Ishikawa (cell line): ENCODE data around the gene SF3A1.

Experiments used
- FOXM1 ChIP-seq: IDR thresholded peaks from 2 replicates; pipeline ENCODE4 v1.6.1; 2012; ENCODE audit warnings: low read depth, borderline replicate concordance
- TF ChIP-seq, protein P1 (sequence below): IDR thresholded peaks from 2 replicates; pipeline ENCODE4 v1.6.1; 2012; ENCODE audit warnings: low read depth, mild to moderate bottlenecking

GRCh38 chr22:30315962-30316576, 40.6 kb downstream of the SF3A1 start:
- TF ChIP-seq, protein P1, sequence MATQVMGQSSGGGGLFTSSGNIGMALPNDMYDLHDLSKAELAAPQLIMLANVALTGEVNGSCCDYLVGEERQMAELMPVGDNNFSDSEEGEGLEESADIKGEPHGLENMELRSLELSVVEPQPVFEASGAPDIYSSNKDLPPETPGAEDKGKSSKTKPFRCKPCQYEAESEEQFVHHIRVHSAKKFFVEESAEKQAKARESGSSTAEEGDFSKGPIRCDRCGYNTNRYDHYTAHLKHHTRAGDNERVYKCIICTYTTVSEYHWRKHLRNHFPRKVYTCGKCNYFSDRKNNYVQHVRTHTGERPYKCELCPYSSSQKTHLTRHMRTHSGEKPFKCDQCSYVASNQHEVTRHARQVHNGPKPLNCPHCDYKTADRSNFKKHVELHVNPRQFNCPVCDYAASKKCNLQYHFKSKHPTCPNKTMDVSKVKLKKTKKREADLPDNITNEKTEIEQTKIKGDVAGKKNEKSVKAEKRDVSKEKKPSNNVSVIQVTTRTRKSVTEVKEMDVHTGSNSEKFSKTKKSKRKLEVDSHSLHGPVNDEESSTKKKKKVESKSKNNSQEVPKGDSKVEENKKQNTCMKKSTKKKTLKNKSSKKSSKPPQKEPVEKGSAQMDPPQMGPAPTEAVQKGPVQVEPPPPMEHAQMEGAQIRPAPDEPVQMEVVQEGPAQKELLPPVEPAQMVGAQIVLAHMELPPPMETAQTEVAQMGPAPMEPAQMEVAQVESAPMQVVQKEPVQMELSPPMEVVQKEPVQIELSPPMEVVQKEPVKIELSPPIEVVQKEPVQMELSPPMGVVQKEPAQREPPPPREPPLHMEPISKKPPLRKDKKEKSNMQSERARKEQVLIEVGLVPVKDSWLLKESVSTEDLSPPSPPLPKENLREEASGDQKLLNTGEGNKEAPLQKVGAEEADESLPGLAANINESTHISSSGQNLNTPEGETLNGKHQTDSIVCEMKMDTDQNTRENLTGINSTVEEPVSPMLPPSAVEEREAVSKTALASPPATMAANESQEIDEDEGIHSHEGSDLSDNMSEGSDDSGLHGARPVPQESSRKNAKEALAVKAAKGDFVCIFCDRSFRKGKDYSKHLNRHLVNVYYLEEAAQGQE, result no peak
- TF ChIP-seq FOXM1, result no peak
